GM21737 (cell line): ENCODE results near the gene MTCL1.

Experiments
- ATAC-seq: cut with Tn5 transposase; IDR thresholded peaks from one replicate; pipeline ENCODE4 v1.9.1; 2021; ENCODE audit warnings: mild to moderate bottlenecking, moderate library complexity; ENCODE audit not compliant: unreplicated experiment

MTCL1 gene

DNA sequence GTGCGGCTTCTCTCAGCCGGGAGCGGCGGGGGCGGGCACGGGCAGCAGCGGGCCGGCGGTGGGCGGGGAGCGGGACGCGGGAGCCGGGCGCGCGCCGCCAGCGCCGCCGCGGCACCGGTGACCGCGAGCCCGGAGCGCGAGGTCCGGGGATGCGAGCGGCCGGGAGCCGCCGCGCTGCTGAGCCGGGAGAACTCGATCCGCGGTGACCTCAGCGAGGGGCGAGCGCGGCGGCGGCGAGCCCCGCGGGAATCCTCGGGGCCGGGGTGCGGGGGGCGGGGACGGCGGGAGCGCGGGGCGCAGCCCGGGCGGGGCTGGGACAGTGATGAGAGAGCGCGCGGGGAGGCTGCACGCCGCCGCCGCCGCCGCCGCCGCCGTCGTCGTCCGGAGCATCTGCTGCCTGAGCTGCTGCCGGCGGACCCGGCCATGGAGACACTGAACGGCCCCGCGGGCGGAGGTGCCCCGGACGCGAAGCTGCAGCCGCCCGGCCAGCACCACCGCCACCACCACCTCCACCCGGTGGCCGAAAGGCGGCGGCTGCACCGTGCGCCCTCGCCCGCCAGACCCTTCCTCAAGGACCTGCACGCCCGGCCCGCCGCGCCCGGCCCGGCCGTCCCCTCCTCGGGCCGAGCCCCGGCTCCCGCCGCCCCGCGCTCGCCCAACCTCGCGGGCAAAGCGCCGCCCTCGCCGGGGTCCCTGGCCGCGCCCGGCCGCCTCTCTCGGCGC, at the start of gene MTCL1:
TSS of gene MTCL1 (plus strand) at position 319 of the 723 bp plus-strand sequence. CDS start at position 424, 105 bp downstream.
- ATAC-seq, result peak; percentile 23

DNA sequence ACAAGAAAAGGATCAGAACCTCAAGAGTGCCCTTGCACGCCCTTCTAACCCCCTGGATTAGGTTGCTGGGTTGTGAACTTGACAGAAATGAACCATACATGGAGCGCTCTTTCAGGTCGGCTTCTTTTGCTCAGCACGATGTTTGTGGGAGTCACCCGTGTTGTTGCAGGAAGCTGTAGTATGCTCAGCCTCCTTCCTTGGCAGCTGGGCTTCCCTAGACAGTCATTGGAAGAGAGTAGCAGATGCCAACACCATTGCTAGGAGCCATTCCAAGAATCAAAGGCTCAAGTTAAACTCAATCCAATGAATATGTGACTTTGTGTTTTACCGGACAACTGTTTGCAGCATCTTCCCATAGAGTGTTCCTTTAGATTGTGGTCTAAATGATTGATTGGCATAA, 49.1 kb upstream of the MTCL1 start:
- ATAC-seq, result no peak

DNA sequence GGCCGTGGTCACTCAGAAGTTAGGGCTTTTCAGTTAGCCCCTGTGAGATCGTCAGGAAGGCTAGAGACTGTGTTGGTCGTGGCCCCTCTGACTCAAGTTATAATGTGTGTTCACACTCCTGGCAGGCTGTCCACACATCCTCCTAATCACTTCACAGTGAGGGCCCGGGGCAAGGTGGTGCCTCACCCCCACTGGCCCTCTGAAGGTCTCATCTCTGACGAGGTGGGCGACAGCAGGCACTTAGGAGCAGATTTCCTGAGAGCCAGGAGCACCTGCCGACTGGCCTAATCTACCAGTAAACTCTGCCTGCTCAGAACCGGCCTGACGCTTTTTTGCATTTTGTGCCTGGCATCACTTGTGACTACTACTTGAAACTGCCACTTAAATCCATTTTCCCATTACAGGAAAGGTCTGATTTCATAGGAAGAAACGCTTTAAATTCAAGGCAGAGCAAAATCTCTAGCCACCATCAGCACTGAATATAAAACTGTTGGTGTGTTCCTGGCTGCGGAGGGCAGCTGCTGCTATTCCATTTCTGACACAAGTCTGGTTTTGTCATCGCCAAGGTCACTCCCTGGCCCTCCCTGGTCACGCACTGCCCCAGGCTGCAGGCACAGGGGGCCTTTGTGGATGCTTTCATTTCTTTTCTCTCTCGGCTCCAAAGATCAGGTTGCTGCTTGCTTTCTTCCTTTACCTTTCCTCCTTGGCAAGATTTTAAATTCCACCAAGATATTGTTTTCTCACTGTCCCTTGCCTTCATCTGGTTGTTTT, 48.1 kb upstream of the MTCL1 start:
- ATAC-seq, result no peak

- no peak for ATAC-seq
These were observed 47.4 kb upstream of the MTCL1 start for GRCh38 chr18:8657873-8658470.

- no peak for ATAC-seq
These were observed 46.4 kb upstream of the MTCL1 start for GRCh38 chr18:8658858-8659485.

DNA sequence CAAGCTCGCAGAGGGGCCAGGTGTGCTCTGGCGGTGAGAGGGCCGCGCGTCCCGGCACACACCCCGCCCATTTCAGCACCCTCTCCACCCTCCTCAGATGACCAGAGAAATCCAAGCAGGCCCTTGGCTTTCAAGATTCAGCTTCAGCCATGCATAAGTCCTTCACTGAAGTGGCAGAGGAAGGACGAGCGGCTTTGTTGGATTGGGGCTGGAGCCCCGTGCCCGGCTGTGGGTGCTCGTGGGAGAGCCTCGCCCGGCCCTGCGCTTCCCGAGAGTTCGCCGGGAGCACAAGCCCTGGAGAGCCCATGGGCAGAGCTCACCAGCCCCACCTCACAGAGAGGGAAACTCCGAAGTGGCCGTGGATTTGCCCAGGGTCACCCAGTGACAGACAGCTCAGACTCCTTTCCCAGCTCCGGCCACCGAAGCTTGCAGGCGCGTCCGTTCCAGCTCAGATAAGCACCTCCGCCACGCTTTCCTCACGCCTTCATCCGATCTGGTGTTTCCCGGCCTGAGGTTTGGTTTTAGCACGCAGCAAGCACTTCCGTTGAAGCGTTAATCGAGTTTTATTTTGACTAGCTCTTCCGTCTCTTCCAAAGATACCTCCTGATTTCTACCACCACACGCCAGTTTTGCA, 45.6 kb upstream of the MTCL1 start:
- ATAC-seq, result no peak

GRCh38 chr18:8660316-8660715, 45.0 kb upstream of the MTCL1 start:
- ATAC-seq, result no peak

- no peak for ATAC-seq
These were observed 43.4 kb upstream of the MTCL1 start for GRCh38 chr18:8661754-8662559.

- no peak for ATAC-seq
These were observed 42.6 kb upstream of the MTCL1 start for GRCh38 chr18:8662560-8663255.

DNA sequence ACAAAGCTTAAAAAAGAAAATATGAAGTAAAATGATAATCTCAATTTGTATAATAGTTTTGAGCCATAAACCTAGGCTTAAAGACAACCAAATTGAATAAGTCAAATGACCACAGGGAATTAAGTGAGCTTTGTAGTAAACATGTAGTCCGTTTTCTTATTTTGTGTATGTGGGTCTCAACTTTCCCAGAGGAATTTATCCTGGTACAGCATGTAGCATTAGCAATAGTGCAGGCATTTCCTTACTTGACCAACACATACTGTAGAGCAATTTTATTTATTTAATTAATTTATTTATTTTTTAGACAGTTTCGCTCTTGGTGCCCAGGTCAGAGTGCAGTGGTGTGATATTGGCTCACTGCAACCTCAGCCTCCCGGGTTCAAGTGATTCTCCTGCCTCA, 37.5 kb upstream of the MTCL1 start:
- ATAC-seq, result no peak

DNA sequence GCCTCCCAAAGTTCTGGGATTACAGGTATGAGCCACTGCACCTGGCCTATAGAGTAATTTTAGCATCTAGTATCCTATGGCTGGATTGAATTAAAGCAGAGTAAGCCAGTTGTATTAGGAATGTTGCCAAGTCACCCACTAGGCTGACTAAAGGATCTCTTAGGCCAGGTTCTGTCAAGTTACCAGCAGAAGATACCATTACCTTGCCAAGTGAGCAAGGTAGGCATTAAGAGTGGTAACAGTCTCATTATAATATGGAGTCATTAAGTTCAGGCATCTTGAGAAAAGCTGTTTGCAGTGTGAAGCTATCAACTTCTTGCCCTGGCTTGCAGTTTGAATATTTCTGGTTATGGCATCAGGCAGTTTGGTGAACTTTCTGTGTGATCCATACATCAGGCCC, 37.0 kb upstream of the MTCL1 start:
- ATAC-seq, result no peak

DNA sequence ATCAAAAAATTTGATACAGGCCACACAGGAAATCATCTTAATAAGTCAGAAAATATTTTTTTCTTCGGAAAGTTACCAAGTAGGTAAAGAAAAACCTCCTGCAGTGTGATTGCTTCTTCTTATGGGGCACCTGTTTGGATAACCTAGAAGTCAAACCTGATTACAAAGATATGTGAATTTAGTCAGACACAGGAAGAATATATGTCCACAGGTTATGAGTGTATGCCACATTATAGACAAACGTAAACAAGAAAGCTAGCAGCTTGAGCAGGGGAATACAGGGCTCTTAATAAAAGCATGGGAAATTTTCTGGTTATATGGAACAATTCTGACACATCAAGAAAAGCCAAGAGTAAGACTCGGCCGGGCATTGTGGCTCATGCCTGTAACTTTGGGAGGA, 35.8 kb upstream of the MTCL1 start:
- ATAC-seq, result no peak

DNA sequence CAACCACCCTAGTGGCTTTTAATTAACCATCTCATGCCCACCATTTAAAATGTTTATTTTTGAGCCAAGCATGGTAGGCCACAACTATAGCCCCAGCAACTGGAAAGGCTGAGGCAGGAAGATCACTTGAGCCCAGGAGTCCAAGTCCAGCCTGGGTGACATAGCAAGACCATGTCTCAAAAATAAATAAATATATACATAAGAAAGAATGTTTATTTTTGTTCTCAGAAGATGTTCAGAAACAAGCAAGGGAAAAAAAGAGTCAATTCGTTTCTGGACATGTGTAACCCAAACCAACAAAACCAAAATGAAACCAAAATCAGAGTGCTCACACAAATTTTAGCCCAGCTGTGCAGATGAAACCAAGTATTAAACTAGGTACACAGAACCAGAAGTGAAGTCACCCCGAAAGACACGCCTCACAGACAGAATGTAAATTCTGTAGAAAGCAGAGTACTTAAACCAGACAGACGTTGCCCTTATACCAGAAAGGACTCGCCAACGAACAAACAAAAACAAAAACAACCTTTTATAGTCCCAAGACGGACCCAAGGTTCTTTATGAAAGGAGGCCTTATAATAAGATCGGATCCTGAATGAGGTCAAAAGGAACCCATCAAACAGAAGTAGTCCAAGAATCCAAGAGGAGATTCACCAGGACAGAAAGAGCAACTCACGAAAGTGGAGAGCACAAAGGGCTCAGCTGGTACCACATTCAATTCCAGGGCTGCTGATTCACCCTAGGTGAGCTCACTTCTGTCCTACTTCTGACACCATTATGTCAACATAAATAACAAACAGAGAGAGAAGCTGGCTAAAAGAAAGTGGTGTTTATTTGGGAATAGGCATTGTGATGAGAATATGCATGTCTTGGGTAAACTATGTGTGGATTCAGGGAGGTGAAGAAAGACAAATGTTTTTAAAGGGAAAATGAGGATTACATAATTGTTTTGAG, 31.8 kb upstream of the MTCL1 start:
- ATAC-seq, result peak; percentile 91

GRCh38 chr18:8675057-8675456, 30.3 kb upstream of the MTCL1 start:
- no peak for ATAC-seq

DNA sequence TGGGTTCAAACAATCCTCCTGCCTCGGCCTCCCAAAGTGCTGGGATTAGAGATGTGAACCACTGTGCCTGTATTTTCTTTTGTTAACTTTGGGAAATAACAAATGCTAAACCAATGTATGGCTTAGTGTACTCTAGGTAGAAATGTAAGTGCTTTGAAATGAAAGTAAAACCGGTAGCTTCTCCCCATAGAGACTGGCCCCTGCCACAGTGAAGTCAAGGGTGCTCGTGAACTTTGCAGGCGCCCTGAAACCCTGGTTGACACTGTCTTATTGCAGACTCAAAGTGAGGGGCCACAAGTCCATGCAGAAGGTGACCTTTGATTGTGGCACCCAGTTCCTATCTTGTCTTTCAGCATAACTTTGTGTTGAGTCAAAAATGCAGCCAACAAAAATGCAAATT, 24.2 kb upstream of the MTCL1 start:
- no peak for ATAC-seq

- no peak for ATAC-seq
These were observed 20.8 kb upstream of the MTCL1 start for GRCh38 chr18:8684577-8684976.

DNA sequence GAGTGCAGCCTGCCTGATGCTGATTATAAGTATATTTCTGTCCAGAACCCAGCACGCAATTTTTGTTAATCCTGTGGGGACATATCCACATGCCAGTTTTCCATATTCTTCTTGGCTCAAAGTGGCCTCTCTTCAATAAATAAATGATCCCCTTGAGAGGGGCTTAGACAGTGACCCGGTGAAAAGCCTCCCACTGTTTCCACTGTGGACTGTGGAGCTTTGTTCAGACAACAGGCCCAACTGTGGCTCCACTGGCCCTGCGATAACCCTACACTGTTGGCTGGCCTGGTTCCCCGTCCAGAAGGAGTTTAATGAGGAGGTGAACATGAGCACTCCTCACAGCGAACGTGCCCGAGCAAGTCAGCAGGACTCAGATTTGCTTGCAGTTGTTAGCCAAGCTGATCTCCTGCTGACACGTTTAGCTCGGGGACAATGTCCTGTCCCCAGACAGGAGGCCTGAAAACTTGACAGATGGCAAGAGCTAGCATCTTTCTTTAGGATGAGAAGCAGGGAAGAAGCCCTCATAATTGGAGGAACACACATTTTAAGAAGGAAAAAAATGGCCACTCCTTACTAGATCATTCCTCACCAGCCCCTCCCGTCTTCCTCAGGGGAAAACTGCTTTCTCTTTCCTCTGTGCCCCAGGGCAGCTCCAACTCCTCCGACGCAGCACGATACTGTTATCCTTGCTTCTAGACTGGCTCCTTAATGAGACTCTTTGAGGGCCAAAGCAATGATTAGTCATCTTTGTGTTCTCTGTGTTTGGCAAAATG, 20.0 kb upstream of the MTCL1 start:
- ATAC-seq, result no peak

- no peak for ATAC-seq
These were observed 19.5 kb upstream of the MTCL1 start for GRCh38 chr18:8685914-8686216.
